Neural crest cell (in vitro differentiated cells): ENCODE measurements around the gene LILRA6. TPM values are rescaled to one million over a fixed set of nuclear protein-coding genes. Genes with fewer than 3 reads are reported as not detected.
A peak's percentile ranks its signal among the peaks of the same experiment; 100 is the strongest.

Experiments
- DNase-seq: peaks from one replicate; pipeline ENCODE4 v3.0.0; 2021; ENCODE audit warnings: low read depth, mixed read lengths, low spot score
- H3K27ac Mint-ChIP-seq: one replicate; pipeline ENCODE4 v1.8.0; 2021; ENCODE audit warnings: mild to moderate bottlenecking, mixed read lengths; ENCODE audit not compliant: unreplicated experiment
- H3K27me3 Mint-ChIP-seq: 2 replicates; pipeline ENCODE4 v1.8.0; 2021; ENCODE audit warnings: low read depth, mild to moderate bottlenecking, mixed read lengths
- H3K36me3 Mint-ChIP-seq: 2 replicates; pipeline ENCODE4 v1.8.0; 2021; ENCODE audit warnings: low read depth, mild to moderate bottlenecking, mixed read lengths
- H3K4me1 Mint-ChIP-seq: 2 replicates; pipeline ENCODE4 v1.8.0; 2021; ENCODE audit warnings: mixed read lengths
- H3K4me3 Mint-ChIP-seq: one replicate; pipeline ENCODE4 v1.8.0; 2021; ENCODE audit warnings: mild to moderate bottlenecking, mixed read lengths
- H3K9me3 Mint-ChIP-seq: 2 replicates; pipeline ENCODE4 v1.8.0; 2021; ENCODE audit warnings: mixed read lengths
- CTCF ChIP-seq: fragments of 200-600 bp; sonication (generic); conservative IDR thresholded peaks from 2 replicates; pipeline ENCODE4 v1.5.0; 2021; ENCODE audit warnings: antibody characterized with exemption, mild to moderate bottlenecking
- microRNA-seq: library from miRNA; unstranded; fragments of <30 nt; microRNA quantifications from one replicate; pipeline ENCODE4, GENCODE V29; 2020
- total RNA-seq: library from RNA; stranded (reverse); gene quantifications from 2 replicates; pipeline ENCODE4 v1.2.1, GENCODE V29; 2021

LILRA6 gene
- total RNA-seq, 1 donor from 2014 or later, result not detected

- Mint-ChIP-seq H3K36me3 (peaks cover 6% of the 10 kb centered on the region), H3K4me3 (peak within 1 kb of the TSS; percentile 98), H3K9me3 (no peaks in the 10 kb centered on the region), H3K27ac (peak within 1 kb of the TSS; percentile 100), H3K4me1 (peaks cover 37% of the 10 kb centered on the region), H3K27me3 (no peaks in the 10 kb centered on the region)
- peak; percentile 48 for TF ChIP-seq CTCF
- no peak for DNase-seq
These were observed 53.4 kb downstream of the LILRA6 start, which contains the start of gene MBOAT7 for GRCh38 chr19:54189145-54189734. MBOAT7 (minus strand) TSS chr19:54189580; CDS start chr19:54188508, 1,072 bp downstream.

GRCh38 chr19:54188215-54188871 lies 54.2 kb downstream of the LILRA6 start:
- Mint-ChIP-seq H3K9me3 (no peaks in the 10 kb centered on the region), H3K27ac (no peak overlapping the region)

GRCh38 chr19:54186934-54187381 lies 55.6 kb downstream of the LILRA6 start:
- Mint-ChIP-seq H3K27me3 (no peaks in the 10 kb centered on the region), H3K27ac (no peak overlapping the region), H3K4me1 (peaks cover 24% of the 10 kb centered on the region), H3K4me3 (peak overlapping the region; percentile 93), H3K9me3 (no peaks in the 10 kb centered on the region), H3K36me3 (peaks cover 3% of the 10 kb centered on the region)
- no peak for TF ChIP-seq CTCF
- DNase-seq, result no peak

More at GRCh38 chr19:54188215-54188871, 54.2 kb downstream of the LILRA6 start:
- no peak for DNase-seq
- Mint-ChIP-seq H3K36me3 (peaks cover 4% of the 10 kb centered on the region), H3K27me3 (no peaks in the 10 kb centered on the region), H3K4me3 (peak overlapping the region; percentile 93), H3K4me1 (peaks cover 35% of the 10 kb centered on the region)
- no peak for TF ChIP-seq CTCF

Small RNA genes within 50 kb of the gene (microRNA-seq; reads per million reads assigned to microRNA genes)
- gene MIR4752, result not detected

Other genes starting within 250 kb of the LILRA6 start
- gene VSTM1, start 178.9 kb downstream of the LILRA6 start, total RNA-seq, result not detected in 2 replicates
- not detected in 2 replicates for gene TARM1, start 161.4 kb downstream of the LILRA6 start, total RNA-seq
- gene OSCAR, start 142.0 kb downstream of the LILRA6 start, total RNA-seq, result not detected in 2 replicates
- gene NDUFA3, start 139.9 kb downstream of the LILRA6 start, total RNA-seq, result 131 and 162 TPM in 2 replicates
- 24.5 and 26.8 TPM in 2 replicates for gene TFPT, start 127.1 kb downstream of the LILRA6 start, total RNA-seq
- gene PRPF31, start 127.0 kb downstream of the LILRA6 start, total RNA-seq, result 94.8 and 104 TPM in 2 replicates
- 87.6 and 95.5 TPM in 2 replicates for gene CNOT3, start 105.0 kb downstream of the LILRA6 start, total RNA-seq
- gene LENG1, start 83.1 kb downstream of the LILRA6 start, total RNA-seq, result 5.1 and 5.9 TPM in 2 replicates
- gene TMC4, start 69.6 kb downstream of the LILRA6 start, total RNA-seq, result 0.28 TPM in 1 of 2 replicates, not detected in the other
- 74.2 and 76.5 TPM in 2 replicates for gene MBOAT7, start 53.2 kb downstream of the LILRA6 start, total RNA-seq
- 66.2 and 67.9 TPM in 2 replicates for gene TSEN34, start 51.5 kb downstream of the LILRA6 start, total RNA-seq
- gene RPS9, start 41.9 kb downstream of the LILRA6 start, total RNA-seq, result 1,439 and 1,464 TPM in 2 replicates
- not detected in 2 replicates for gene LILRB3, start 19.8 kb downstream of the LILRA6 start, total RNA-seq
- not detected in 2 replicates for gene LILRB5, start 14.5 kb upstream of the LILRA6 start, total RNA-seq
- not detected in 2 replicates for gene LILRB2, start 38.3 kb upstream of the LILRA6 start, total RNA-seq
- not detected in 2 replicates for gene LILRA5, start 70.4 kb upstream of the LILRA6 start, total RNA-seq
- gene LILRA4, start 96.4 kb upstream of the LILRA6 start, total RNA-seq, result not detected in 2 replicates
- not detected in 2 replicates for gene LAIR1, start 122.1 kb upstream of the LILRA6 start, total RNA-seq
- gene TTYH1, start 172.7 kb upstream of the LILRA6 start, total RNA-seq, result 180 and 207 TPM in 2 replicates
- gene LENG8, start 206.4 kb upstream of the LILRA6 start, total RNA-seq, result 157 and 161 TPM in 2 replicates
- gene LENG9, start 221.0 kb upstream of the LILRA6 start, total RNA-seq, result 2.5 and 3.0 TPM in 2 replicates
- 6.7 and 7.7 TPM in 2 replicates for gene CDC42EP5, start 230.5 kb upstream of the LILRA6 start, total RNA-seq